Ammon's horn (tissue), 1 donor: ENCODE measurements around the gene AQP1.

Experiments used
- DNase-seq: peaks from one replicate; pipeline ENCODE4 v3.0.0-alpha.2; 2016; ENCODE audit warnings: low spot score

AQP1 gene

GRCh38 chr7:30936650-30937245 lies 25.1 kb downstream of the AQP1 start:
- no peak for DNase-seq

- no peak for DNase-seq
Measured at GRCh38 chr7:30937416-30937815, 25.8 kb downstream of the AQP1 start.

GRCh38 chr7:30938435-30939316 lies 27.0 kb downstream of the AQP1 start:
- DNase-seq, result peak; percentile 84

GRCh38 chr7:30941582-30942323 lies 30.1 kb downstream of the AQP1 start:
- no peak for DNase-seq

- DNase-seq, result no peak
Measured at GRCh38 chr7:30950197-30950596, 38.5 kb downstream of the AQP1 start.

GRCh38 chr7:30954914-30955313 lies 43.3 kb downstream of the AQP1 start:
- no peak for DNase-seq

- no peak for DNase-seq
Measured at GRCh38 chr7:30956704-30957103, 45.1 kb downstream of the AQP1 start.

- DNase-seq, result no peak
Measured at GRCh38 chr7:30963842-30964241, 52.2 kb downstream of the AQP1 start, which contains the start of gene GHRHR. Gene GHRHR, plus strand, starts transcription at chr7:30963953. Its CDS starts 116 bp downstream, at chr7:30964069.

GRCh38 chr7:30965372-30965771 lies 53.7 kb downstream of the AQP1 start:
- DNase-seq, result no peak

GRCh38 chr7:30965883-30966282 lies 54.2 kb downstream of the AQP1 start:
- DNase-seq, result no peak

GRCh38 chr7:30968294-30968693 lies 56.6 kb downstream of the AQP1 start:
- no peak for DNase-seq

- peak; percentile 1 for DNase-seq
Measured at GRCh38 chr7:30968747-30969603, 57.3 kb downstream of the AQP1 start.

- no peak for DNase-seq
Measured at GRCh38 chr7:30969604-30969970, 57.9 kb downstream of the AQP1 start.

GRCh38 chr7:30970074-30970473 lies 58.4 kb downstream of the AQP1 start:
- peak; percentile 0 for DNase-seq

- peak; percentile 1 for DNase-seq
Measured at GRCh38 chr7:30970594-30971094, 59.0 kb downstream of the AQP1 start.

- DNase-seq, result no peak
Measured at GRCh38 chr7:30971440-30971839, 59.8 kb downstream of the AQP1 start.

GRCh38 chr7:30971840-30972563 lies 60.3 kb downstream of the AQP1 start:
- no peak for DNase-seq

GRCh38 chr7:30973292-30973691 lies 61.6 kb downstream of the AQP1 start:
- DNase-seq, result no peak

- DNase-seq, result no peak
Measured at GRCh38 chr7:30973791-30974604, 62.3 kb downstream of the AQP1 start.
